ENCODE data around the gene KLF9. TPM values are rescaled to one million over a fixed set of nuclear protein-coding genes. Genes with fewer than 3 reads are reported as not detected.
A peak's percentile ranks its signal among the peaks of the same experiment; 100 is the strongest.

Gene KLF9
- total and polyA plus RNA-seq, 4 donors = 2.2 to 77.0 (median 16.7) TPM

DNA sequence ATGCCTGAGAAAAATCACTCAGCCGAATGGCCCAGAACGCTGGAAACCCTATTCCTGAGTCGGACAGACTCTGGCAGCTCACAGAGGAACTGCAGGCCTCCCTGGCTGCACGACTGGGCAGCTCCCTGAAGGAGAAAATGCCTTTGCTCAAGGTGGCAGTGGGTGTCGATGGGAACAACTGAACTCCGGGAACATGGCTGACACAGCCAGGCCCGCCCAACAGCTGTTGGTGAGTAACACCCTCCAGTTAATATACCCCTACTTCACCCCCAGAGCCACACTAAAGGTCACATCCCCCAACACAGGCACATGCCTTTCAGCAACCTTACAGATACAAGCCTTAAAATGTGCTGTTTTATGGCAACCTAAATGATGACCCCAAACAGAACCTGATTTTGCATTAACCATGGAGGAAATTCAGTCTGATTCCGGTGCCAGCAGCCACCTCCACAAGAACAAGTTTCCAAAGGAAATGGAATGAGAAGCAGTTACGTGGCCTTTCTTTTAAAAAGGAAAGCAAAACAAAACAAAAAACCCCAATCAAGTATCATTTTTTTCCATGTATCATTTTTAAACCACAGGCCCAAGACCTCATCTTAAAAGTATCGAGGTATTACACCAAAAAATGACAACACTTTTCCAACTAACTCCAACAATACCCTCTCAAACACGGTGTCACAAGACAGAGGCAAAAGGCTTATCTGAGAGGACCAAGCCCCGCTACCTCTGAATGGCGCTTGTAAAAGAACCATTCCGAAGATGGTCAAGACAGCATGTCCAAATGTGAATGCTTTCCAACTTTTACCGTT, 3.1 kb downstream of the KLF9 start:
- TF ChIP-seq RAD21 (IDR thresholded peaks at IDR 0.05) (peak in 1 of 2 donors; percentile 15), HNF4A (conservative IDR thresholded peaks at IDR 0.05) (no peak), SP1 (IDR thresholded peaks at IDR 0.05) (peak; percentile 7), TAF1 (conservative IDR thresholded peaks at IDR 0.05) (peak; percentile 32), CTCF (IDR thresholded peaks at IDR 0.05; ENCODE audit: low read depth, low read length, missing input control) (no peak), YY1 (IDR thresholded peaks at IDR 0.05) (peak; percentile 87), HNF4G (IDR thresholded peaks at IDR 0.05) (no peak), RXRA (IDR thresholded peaks at IDR 0.05) (peak; percentile 10 to 23), MAX (IDR thresholded peaks at IDR 0.05) (peak; percentile 18)
- 7% methylated on average over 15 of the region's 15 CpGs for WGBS
- Histone ChIP-seq H3K9me3 (ENCODE audit: control insufficient read depth in 4 of 4, low read length in 3 of 4) (no peaks in the 10 kb centered on the region), H3K4me1 (ENCODE audit: control insufficient read depth in 4 of 4, insufficient read depth in 4 of 4, low read length in 3 of 4) (peaks cover 9 to 62% (median 23%) of the 10 kb centered on the region in 4 donors), H3K4me3 (ENCODE audit: low read depth in 1 of 3, low read length in 3 of 3) (peak overlapping the region; percentile 88 to 100 (median 89)), H3K27me3 (ENCODE audit: control insufficient read depth in 4 of 4, insufficient read depth in 4 of 4, low read length in 3 of 4) (no peaks in the 10 kb centered on the region), H3K27ac (ENCODE audit: low read depth in 1 of 2, low read length in 2 of 2) (peak overlapping the region; percentile 87 to 99), H3K36me3 (ENCODE audit: control insufficient read depth in 4 of 4, insufficient read depth in 3 of 4, low read depth in 1 of 4, low read length in 3 of 4) (peaks cover 0 to 5% (median 0%) of the 10 kb centered on the region in 4 donors), H3K9ac (ENCODE audit: low read depth in 1 of 2, low read length in 2 of 2) (peak overlapping the region; percentile 99 to 100)
- no peak for DNase-seq (ENCODE audit: low spot score)

DNA sequence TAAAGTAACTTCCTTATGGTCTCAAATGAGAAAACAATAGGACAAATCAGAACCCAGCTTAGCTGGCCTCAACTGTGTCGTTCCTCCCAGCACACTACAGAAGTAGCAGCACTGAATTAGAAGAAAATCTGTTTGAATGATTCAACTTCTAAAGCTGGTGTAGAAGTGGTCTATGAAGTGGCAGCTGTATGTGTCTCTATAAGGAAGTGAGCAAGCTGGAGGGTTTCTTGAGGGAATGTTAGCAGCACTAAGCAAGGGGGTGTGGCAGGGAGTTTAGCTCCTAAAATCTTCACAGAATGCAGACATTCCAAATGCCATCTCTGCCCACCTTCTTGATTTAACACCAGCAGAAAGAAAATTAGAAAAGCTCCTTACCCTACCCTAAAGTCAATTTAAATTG, 4.1 kb downstream of the KLF9 start:
- Histone ChIP-seq H3K27ac (ENCODE audit: low read depth in 1 of 2, low read length in 2 of 2) (peak overlapping the region; percentile 87 to 99), H3K4me3 (ENCODE audit: low read depth in 1 of 3, low read length in 3 of 3) (peak overlapping the region; percentile 88 to 100 (median 89)), H3K36me3 (ENCODE audit: control insufficient read depth in 4 of 4, insufficient read depth in 3 of 4, low read depth in 1 of 4, low read length in 3 of 4) (peaks cover 0 to 5% (median 0%) of the 10 kb centered on the region in 4 donors), H3K9me3 (ENCODE audit: control insufficient read depth in 4 of 4, low read length in 3 of 4) (no peaks in the 10 kb centered on the region), H3K9ac (ENCODE audit: low read depth in 1 of 2, low read length in 2 of 2) (peak overlapping the region; percentile 99 to 100), H3K27me3 (ENCODE audit: control insufficient read depth in 4 of 4, insufficient read depth in 4 of 4, low read length in 3 of 4) (no peaks in the 10 kb centered on the region), H3K4me1 (ENCODE audit: control insufficient read depth in 4 of 4, insufficient read depth in 4 of 4, low read length in 3 of 4) (peaks cover 10 to 62% (median 30%) of the 10 kb centered on the region in 4 donors)
- TF ChIP-seq YY1 (IDR thresholded peaks at IDR 0.05) (no peak), REST (IDR thresholded peaks at IDR 0.05) (peak; percentile 2)
- no peak for DNase-seq (ENCODE audit: low spot score)
- 1% methylated on average over 1 of the region's 1 CpG for WGBS

DNA sequence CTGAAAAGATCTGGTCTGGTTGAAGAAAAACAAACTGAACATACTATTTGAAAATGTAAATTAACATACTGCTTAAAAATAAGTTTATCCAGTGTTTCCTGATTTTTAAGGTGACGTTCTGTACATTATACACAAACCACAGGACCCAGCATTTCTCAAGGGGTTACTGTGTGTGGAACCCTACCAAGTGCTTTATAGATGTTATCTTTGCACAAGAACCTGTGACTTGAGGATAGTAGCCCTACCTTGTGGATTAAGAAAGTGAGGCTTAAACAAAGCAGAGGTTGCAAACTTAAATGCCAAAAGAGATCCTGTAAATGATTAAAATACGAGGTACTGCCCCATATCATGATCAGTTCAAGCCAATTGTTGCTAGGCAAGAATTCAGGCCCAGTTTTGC, 4.7 kb downstream of the KLF9 start:
- H3K27ac ChIP-seq (ENCODE audit: low read depth in 1 of 2, low read length in 2 of 2) = peak overlapping the region; percentile 87 to 99
- H3K9ac ChIP-seq (ENCODE audit: low read depth in 1 of 2, low read length in 2 of 2) = peak overlapping the region in 1 of 2 donors; percentile 99
- H3K4me3 ChIP-seq (ENCODE audit: low read depth in 1 of 3, low read length in 3 of 3) = peak overlapping the region; percentile 88 to 100 (median 89)
- TF ChIP-seq RXRA (IDR thresholded peaks at IDR 0.05) (peak in 1 of 2 donors; percentile 12), TAF1 (conservative IDR thresholded peaks at IDR 0.05) (no peak)
- H3K4me1 ChIP-seq (ENCODE audit: control insufficient read depth in 4 of 4, insufficient read depth in 4 of 4, low read length in 3 of 4) = peaks cover 13 to 61% (median 31%) of the 10 kb centered on the region in 4 donors
- H3K9me3 ChIP-seq (ENCODE audit: control insufficient read depth in 4 of 4, low read length in 3 of 4) = no peaks in the 10 kb centered on the region
- peaks cover 0 to 5% (median 0%) of the 10 kb centered on the region in 4 donors for H3K36me3 ChIP-seq (ENCODE audit: control insufficient read depth in 4 of 4, insufficient read depth in 3 of 4, low read depth in 1 of 4, low read length in 3 of 4)
- DNase-seq (ENCODE audit: low spot score) = no peak
- 13% methylated on average over 2 of the region's 2 CpGs for WGBS
- H3K27me3 ChIP-seq (ENCODE audit: control insufficient read depth in 4 of 4, insufficient read depth in 4 of 4, low read length in 3 of 4) = no peaks in the 10 kb centered on the region

Data from liver (tissue), 9 donors.